HG02970 (cell line): ENCODE measurements around the gene USP8.
"Not testable (repeated sequence)": the region's sequence is repeated elsewhere in the genome, so short reads cannot be mapped to it uniquely, and the experiment has no call there.

Experiments used
- ATAC-seq: cut with Tn5 transposase; IDR thresholded peaks from one replicate; pipeline ENCODE4 v1.9.1; 2021; ENCODE audit warnings: mild to moderate bottlenecking, moderate library complexity, moderate number of reproducible peaks; ENCODE audit not compliant: unreplicated experiment, low FRiP score

Gene USP8

GRCh38 chr15:50438251-50438650, 14.0 kb downstream of the USP8 start:
- no peak for ATAC-seq

- no peak for ATAC-seq
Measured at GRCh38 chr15:50440932-50441331, 16.7 kb downstream of the USP8 start.

- ATAC-seq: no peak
Measured at GRCh38 chr15:50452927-50453326, 28.7 kb downstream of the USP8 start.

- no peak for ATAC-seq
Measured at GRCh38 chr15:50458348-50459112, 34.3 kb downstream of the USP8 start.

- no peak for ATAC-seq
Measured at GRCh38 chr15:50463423-50464358, 39.5 kb downstream of the USP8 start.

- no peak for ATAC-seq
Measured at GRCh38 chr15:50471072-50471471, 46.9 kb downstream of the USP8 start.

- ATAC-seq: no peak
Measured at GRCh38 chr15:50476143-50476542, 51.9 kb downstream of the USP8 start.

- no peak for ATAC-seq
Measured at GRCh38 chr15:50484781-50485180, 60.6 kb downstream of the USP8 start.

GRCh38 chr15:50485389-50485788, 61.2 kb downstream of the USP8 start:
- ATAC-seq: no peak

GRCh38 chr15:50487287-50487686, 63.1 kb downstream of the USP8 start:
- no peak for ATAC-seq

- no peak for ATAC-seq
Measured at GRCh38 chr15:50493625-50494024, 69.4 kb downstream of the USP8 start.

GRCh38 chr15:50494547-50494946, 70.3 kb downstream of the USP8 start:
- ATAC-seq: not testable (repeated sequence)

GRCh38 chr15:50496692-50497091, 72.5 kb downstream of the USP8 start:
- no peak for ATAC-seq

- ATAC-seq: no peak
Measured at GRCh38 chr15:50500352-50500751, 76.1 kb downstream of the USP8 start.

- ATAC-seq: no peak
Measured at GRCh38 chr15:50501815-50502214, 77.6 kb downstream of the USP8 start.

- ATAC-seq: no peak
Measured at GRCh38 chr15:50503144-50503543, 78.9 kb downstream of the USP8 start.

GRCh38 chr15:50505656-50506055, 81.5 kb downstream of the USP8 start:
- not testable (repeated sequence) for ATAC-seq

- ATAC-seq: no peak
Measured at GRCh38 chr15:50506121-50506520, 81.9 kb downstream of the USP8 start.

GRCh38 chr15:50513001-50513400, 88.8 kb downstream of the USP8 start:
- no peak for ATAC-seq

- no peak for ATAC-seq
Measured at GRCh38 chr15:50519740-50520425, 95.7 kb downstream of the USP8 start.

GRCh38 chr15:50523851-50524251, 99.6 kb downstream of the USP8 start:
- ATAC-seq: no peak
